Large intestine (tissue), 3 donors: Measurements from ENCODE around the gene PLEKHG5. TPM values are rescaled to one million over a fixed set of nuclear protein-coding genes. Genes with fewer than 3 reads are reported as not detected.

Experiments
- DNase-seq, 2 donors: peaks; one replicate each; pipeline versions ENCODE4 v3.0.0 to v3.0.0-alpha.2; 2013
- H3K27ac ChIP-seq: one replicate; pipeline ENCODE4 v1.5.1; 2013; ENCODE audit warnings: low read length
- H3K27me3 ChIP-seq: 2 replicates; pipeline ENCODE4 v1.6.1; 2013; ENCODE audit warnings: low read length; ENCODE audit not compliant: control insufficient read depth, insufficient read depth
- H3K36me3 ChIP-seq: 2 replicates; pipeline ENCODE4 v1.6.1; 2013; ENCODE audit warnings: low read length; ENCODE audit not compliant: control insufficient read depth, insufficient read depth
- H3K4me1 ChIP-seq: one replicate; pipeline ENCODE4 v1.6.1; 2013; ENCODE audit warnings: low read length; ENCODE audit not compliant: control insufficient read depth, insufficient read depth
- H3K4me3 ChIP-seq: one replicate; pipeline ENCODE4 v1.5.1; 2013; ENCODE audit warnings: low read length
- H3K9me3 ChIP-seq: one replicate; pipeline ENCODE4 v1.6.1; 2013; ENCODE audit warnings: mild to moderate bottlenecking, low read depth, low read length, moderate library complexity; ENCODE audit not compliant: control insufficient read depth
- whole genome bisulfite sequencing: methylation state at CpG from one replicate; pipeline ENCODE4 v1.1.5; 2013; ENCODE audit warnings: low lambda C conversion rate; ENCODE audit not compliant: insufficient coverage; 5-methylcytosine and 5-hydroxymethylcytosine counted together
- polyA plus RNA-seq: library from polyadenylated mRNA; unstranded; fragments of 120-200 nt; gene quantifications from one replicate; pipeline ENCODE4 v1.2.1, GENCODE V29; 2013

PLEKHG5 gene
- polyA plus RNA-seq, 1 donor, result 17.2 TPM

- H3K4me1 ChIP-seq, result peaks cover 68% of the 10 kb centered on the region
- no peak for DNase-seq
- no peaks in the 10 kb centered on the region for H3K27me3 ChIP-seq
- no peaks in the 10 kb centered on the region for H3K9me3 ChIP-seq
- H3K27ac ChIP-seq, result peak overlapping the region; percentile 67
- no peaks in the 10 kb centered on the region for H3K36me3 ChIP-seq
- WGBS, result no CpG with 5 or more reads among the region's 24 CpGs
- no peak overlapping the region for H3K4me3 ChIP-seq
Measured at GRCh38 chr1:6477039-6477820, 14.2 kb downstream of the PLEKHG5 start.

- WGBS, result no CpG with 5 or more reads among the region's 5 CpGs
- peaks cover 1% of the 10 kb centered on the region for H3K9me3 ChIP-seq
- DNase-seq, result peak; percentile 83 to 91
- no peaks in the 10 kb centered on the region for H3K27me3 ChIP-seq
- no peak overlapping the region for H3K4me3 ChIP-seq
- H3K4me1 ChIP-seq, result peaks cover 67% of the 10 kb centered on the region
- H3K36me3 ChIP-seq, result no peaks in the 10 kb centered on the region
- H3K27ac ChIP-seq, result peak overlapping the region; percentile 67
Measured at GRCh38 chr1:6476483-6476882, 15.0 kb downstream of the PLEKHG5 start.

- Histone ChIP-seq H3K4me1 (peaks cover 72% of the 10 kb centered on the region), H3K36me3 (peaks cover under 1% of the 10 kb centered on the region), H3K9me3 (peaks cover 8% of the 10 kb centered on the region), H3K27ac (peak overlapping the region; percentile 67), H3K27me3 (no peaks in the 10 kb centered on the region), H3K4me3 (no peak overlapping the region)
- peak; percentile 58 to 64 for DNase-seq
- no CpG with 5 or more reads among the region's 33 CpGs for WGBS
Measured at GRCh38 chr1:6475381-6476133, 15.9 kb downstream of the PLEKHG5 start.

- H3K4me3 ChIP-seq, result no peak overlapping the region
- H3K27ac ChIP-seq, result no peak overlapping the region
- peaks cover 14% of the 10 kb centered on the region for H3K9me3 ChIP-seq
- peaks cover 8% of the 10 kb centered on the region for H3K36me3 ChIP-seq
- H3K27me3 ChIP-seq, result no peaks in the 10 kb centered on the region
- DNase-seq, result no peak
- WGBS, result no CpG with 5 or more reads among the region's 13 CpGs
- H3K4me1 ChIP-seq, result peaks cover 74% of the 10 kb centered on the region
Measured at GRCh38 chr1:6474815-6475282, 16.6 kb downstream of the PLEKHG5 start.

GRCh38 chr1:6473974-6474814 lies 17.3 kb downstream of the PLEKHG5 start:
- Histone ChIP-seq H3K27ac (no peak overlapping the region), H3K9me3 (peaks cover 14% of the 10 kb centered on the region), H3K27me3 (no peaks in the 10 kb centered on the region), H3K4me3 (no peak overlapping the region), H3K4me1 (peaks cover 73% of the 10 kb centered on the region), H3K36me3 (peaks cover 13% of the 10 kb centered on the region)
- no CpG with 5 or more reads among the region's 33 CpGs for whole genome bisulfite sequencing
- no peak for DNase-seq

- no peak for DNase-seq
- H3K27me3 ChIP-seq, result no peaks in the 10 kb centered on the region
- H3K4me1 ChIP-seq, result peaks cover 73% of the 10 kb centered on the region
- H3K27ac ChIP-seq, result peak overlapping the region; percentile 99
- H3K9me3 ChIP-seq, result peaks cover 14% of the 10 kb centered on the region
- no CpG with 5 or more reads among the region's 18 CpGs for WGBS
- H3K4me3 ChIP-seq, result no peak overlapping the region
- H3K36me3 ChIP-seq, result peaks cover 23% of the 10 kb centered on the region
Measured at GRCh38 chr1:6473156-6473555, 18.3 kb downstream of the PLEKHG5 start.

- no peaks in the 10 kb centered on the region for H3K27me3 ChIP-seq
- peak overlapping the region; percentile 99 for H3K27ac ChIP-seq
- no CpG with 5 or more reads among the region's 10 CpGs for whole genome bisulfite sequencing
- H3K9me3 ChIP-seq, result peaks cover 14% of the 10 kb centered on the region
- no peak overlapping the region for H3K4me3 ChIP-seq
- no peak for DNase-seq
- H3K36me3 ChIP-seq, result peaks cover 25% of the 10 kb centered on the region
- H3K4me1 ChIP-seq, result peaks cover 77% of the 10 kb centered on the region
Measured at GRCh38 chr1:6472391-6472790, 19.1 kb downstream of the PLEKHG5 start.

- peak; percentile 95 to 98 for DNase-seq
- H3K27ac ChIP-seq, result peak overlapping the region; percentile 99
- peaks cover 14% of the 10 kb centered on the region for H3K9me3 ChIP-seq
- peaks cover 77% of the 10 kb centered on the region for H3K4me1 ChIP-seq
- H3K36me3 ChIP-seq, result peaks cover 27% of the 10 kb centered on the region
- H3K27me3 ChIP-seq, result no peaks in the 10 kb centered on the region
- peak overlapping the region; percentile 25 for H3K4me3 ChIP-seq
- WGBS, result no CpG with 5 or more reads among the region's 7 CpGs
Measured at GRCh38 chr1:6471970-6472368, 19.5 kb downstream of the PLEKHG5 start.

GRCh38 chr1:6471086-6471969 lies 20.1 kb downstream of the PLEKHG5 start:
- DNase-seq, result peak; percentile 80 to 95
- Histone ChIP-seq H3K4me1 (peaks cover 75% of the 10 kb centered on the region), H3K27ac (peak overlapping the region; percentile 99), H3K4me3 (peak overlapping the region; percentile 25), H3K9me3 (peaks cover 14% of the 10 kb centered on the region), H3K36me3 (peaks cover 28% of the 10 kb centered on the region), H3K27me3 (no peaks in the 10 kb centered on the region)
- no CpG with 5 or more reads among the region's 67 CpGs for WGBS
